22Rv1 (cell line): ENCODE data around the gene PIAS1.
"Not testable (repeated sequence)": the region's sequence is repeated elsewhere in the genome, so short reads cannot be mapped to it uniquely, and the experiment has no call there.

Source experiments
- H3K27ac ChIP-seq: fragments of 450-650 bp; 2 replicates; pipeline ENCODE4 v1.5.1; 2017
- ZFX ChIP-seq: fragments of 450-650 bp; IDR thresholded peaks from 2 replicates; pipeline ENCODE4 v1.6.1; 2017; ENCODE audit warnings: antibody characterized with exemption, borderline replicate concordance
- TF ChIP-seq, protein P1 (sequence below): fragments of 450-650 bp; IDR thresholded peaks from 2 replicates; pipeline ENCODE4 v1.5.1; 2017; ENCODE audit warnings: mild to moderate bottlenecking

PIAS1 gene

DNA sequence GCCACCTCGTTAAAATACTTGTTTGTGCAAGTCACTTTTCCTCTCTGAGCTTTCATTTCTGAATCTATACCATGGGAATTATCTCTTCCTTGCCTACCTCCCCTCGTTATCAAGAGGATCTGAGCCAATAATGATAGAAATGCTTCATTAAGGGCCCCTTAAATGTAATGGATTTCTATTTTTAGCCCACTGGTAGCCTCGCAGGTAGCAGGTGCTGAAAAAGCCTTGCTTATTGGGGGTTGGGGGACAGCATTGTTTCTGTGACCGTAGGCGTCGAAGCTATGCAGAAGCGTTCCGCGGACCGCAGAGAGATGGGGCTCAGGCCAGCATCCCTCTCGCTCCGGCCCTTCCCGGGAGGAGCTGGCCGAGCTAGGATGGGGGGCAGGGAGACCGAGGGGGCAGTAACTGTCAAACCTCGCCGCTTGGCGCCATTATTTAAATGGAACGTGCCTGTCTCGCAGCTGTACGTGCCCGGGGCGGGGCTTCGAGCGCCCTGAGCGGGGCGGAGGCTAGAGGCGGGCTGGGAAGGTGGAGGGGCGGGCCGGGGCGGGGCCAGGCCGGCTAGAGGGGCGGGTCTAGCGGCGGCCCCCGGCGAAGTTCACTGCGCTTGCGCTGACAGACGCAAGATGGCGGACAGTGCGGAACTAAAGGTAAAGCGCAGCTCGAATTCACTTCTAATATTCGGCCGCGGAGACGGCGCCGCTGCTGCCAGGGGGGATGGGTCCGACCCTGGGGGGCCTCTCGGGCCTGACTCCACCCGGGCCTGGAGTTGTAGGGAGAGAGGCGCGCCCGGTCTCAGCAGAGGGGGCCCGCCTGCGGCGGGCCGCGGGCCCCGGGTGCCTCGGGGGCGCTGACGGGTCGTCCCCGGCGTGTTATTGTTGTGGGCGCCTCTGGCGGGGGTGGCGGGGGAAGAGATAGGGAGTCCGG, at the start of gene PIAS1:
TSS of gene PIAS1 (plus strand) at position 615 of the 927 bp plus-strand sequence. CDS start at position 627, 12 bp downstream.
- peak within 1 kb of the TSS; percentile 50 for H3K27ac ChIP-seq
- TF ChIP-seq, protein P1, sequence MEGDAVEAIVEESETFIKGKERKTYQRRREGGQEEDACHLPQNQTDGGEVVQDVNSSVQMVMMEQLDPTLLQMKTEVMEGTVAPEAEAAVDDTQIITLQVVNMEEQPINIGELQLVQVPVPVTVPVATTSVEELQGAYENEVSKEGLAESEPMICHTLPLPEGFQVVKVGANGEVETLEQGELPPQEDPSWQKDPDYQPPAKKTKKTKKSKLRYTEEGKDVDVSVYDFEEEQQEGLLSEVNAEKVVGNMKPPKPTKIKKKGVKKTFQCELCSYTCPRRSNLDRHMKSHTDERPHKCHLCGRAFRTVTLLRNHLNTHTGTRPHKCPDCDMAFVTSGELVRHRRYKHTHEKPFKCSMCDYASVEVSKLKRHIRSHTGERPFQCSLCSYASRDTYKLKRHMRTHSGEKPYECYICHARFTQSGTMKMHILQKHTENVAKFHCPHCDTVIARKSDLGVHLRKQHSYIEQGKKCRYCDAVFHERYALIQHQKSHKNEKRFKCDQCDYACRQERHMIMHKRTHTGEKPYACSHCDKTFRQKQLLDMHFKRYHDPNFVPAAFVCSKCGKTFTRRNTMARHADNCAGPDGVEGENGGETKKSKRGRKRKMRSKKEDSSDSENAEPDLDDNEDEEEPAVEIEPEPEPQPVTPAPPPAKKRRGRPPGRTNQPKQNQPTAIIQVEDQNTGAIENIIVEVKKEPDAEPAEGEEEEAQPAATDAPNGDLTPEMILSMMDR = no peak
- TF ChIP-seq ZFX = no peak

GRCh38 chr15:68007642-68008041, 46.5 kb upstream of the PIAS1 start:
- not testable (repeated sequence) for H3K27ac ChIP-seq

GRCh38 chr15:68010361-68011153, 43.6 kb upstream of the PIAS1 start:
- no peak overlapping the region for H3K27ac ChIP-seq
- TF ChIP-seq ZFX = no peak
- TF ChIP-seq, protein P1 = no peak

GRCh38 chr15:68012911-68013310, 41.2 kb upstream of the PIAS1 start:
- TF ChIP-seq, protein P1 = no peak
- TF ChIP-seq ZFX = no peak
- H3K27ac ChIP-seq = no peak overlapping the region

DNA sequence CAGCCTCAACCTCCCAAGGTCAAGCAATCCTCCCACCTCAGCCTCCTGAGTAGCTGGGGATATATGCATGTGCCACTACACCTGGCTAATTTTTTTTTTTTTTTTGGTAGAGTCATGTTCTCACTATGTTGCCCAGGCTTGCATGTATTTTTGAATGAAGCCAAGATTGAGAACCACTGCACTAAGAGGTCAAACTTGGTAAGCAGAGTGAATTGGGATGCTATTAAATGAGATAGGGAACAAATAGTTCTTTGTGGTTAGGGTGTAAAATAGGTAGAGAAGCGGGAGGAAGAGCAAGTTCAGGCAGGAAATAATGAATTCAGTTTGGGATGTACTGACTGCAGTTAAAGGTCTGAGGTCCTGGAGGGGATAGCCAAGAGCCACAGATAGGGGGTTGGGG, 39.9 kb upstream of the PIAS1 start:
- no peak overlapping the region for H3K27ac ChIP-seq
- TF ChIP-seq, protein P1 = no peak
- no peak for TF ChIP-seq ZFX

- no peak overlapping the region for H3K27ac ChIP-seq
- TF ChIP-seq, protein P1 = no peak
- TF ChIP-seq ZFX = no peak
Measured at GRCh38 chr15:68015244-68015643, 38.9 kb upstream of the PIAS1 start.

GRCh38 chr15:68017201-68017600, 36.9 kb upstream of the PIAS1 start:
- no peak overlapping the region for H3K27ac ChIP-seq
- TF ChIP-seq, protein P1 = no peak
- no peak for TF ChIP-seq ZFX
